Ureter (tissue), 1 donor: ENCODE results near the gene C11orf91. TPM values are rescaled to one million over a fixed set of nuclear protein-coding genes. Genes with fewer than 3 reads are reported as not detected.
"Not testable (repeated sequence)": the region's sequence is repeated elsewhere in the genome, so short reads cannot be mapped to it uniquely, and the experiment has no call there.

ENCODE experiments used
- DNase-seq: peaks from one replicate; pipeline ENCODE4 v3.0.0-alpha.2; 2020; ENCODE audit warnings: low spot score
- total RNA-seq: library from RNA; stranded (reverse); gene quantifications from one replicate; pipeline ENCODE4 v1.2.4, GENCODE V29; 2023
- donor health status: DM: yes; HTN: yes; CAD: no.

The C11orf91 gene
- total RNA-seq, 1 donor from 2014 or later = 0.52 TPM

GRCh38 chr11:33721984-33722383 lies 21.4 kb upstream of the C11orf91 start:
- DNase-seq = no peak

DNA sequence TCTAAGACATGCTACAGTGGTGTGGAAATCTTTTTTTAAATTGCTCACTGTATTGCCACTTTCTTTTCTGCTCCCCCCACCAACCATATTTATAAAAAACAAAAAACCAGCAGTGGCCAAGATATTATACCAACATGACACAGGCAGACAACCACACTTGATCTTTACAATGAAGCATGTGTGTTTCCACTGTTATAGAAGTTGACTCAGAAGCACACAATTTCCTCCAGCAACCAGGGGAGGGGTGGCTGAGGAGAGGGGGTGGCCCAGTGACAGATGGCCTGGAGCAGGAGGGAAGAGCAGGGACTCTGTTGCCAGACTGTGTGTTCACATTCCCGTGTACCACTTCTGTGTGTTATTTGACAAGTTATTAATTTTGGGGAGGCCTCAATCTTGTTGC lies 20.8 kb upstream of the C11orf91 start:
- DNase-seq = no peak

- DNase-seq = no peak
These were observed 19.0 kb upstream of the C11orf91 start for GRCh38 chr11:33719587-33719986.

GRCh38 chr11:33718440-33718839 lies 17.8 kb upstream of the C11orf91 start:
- no peak for DNase-seq

DNA sequence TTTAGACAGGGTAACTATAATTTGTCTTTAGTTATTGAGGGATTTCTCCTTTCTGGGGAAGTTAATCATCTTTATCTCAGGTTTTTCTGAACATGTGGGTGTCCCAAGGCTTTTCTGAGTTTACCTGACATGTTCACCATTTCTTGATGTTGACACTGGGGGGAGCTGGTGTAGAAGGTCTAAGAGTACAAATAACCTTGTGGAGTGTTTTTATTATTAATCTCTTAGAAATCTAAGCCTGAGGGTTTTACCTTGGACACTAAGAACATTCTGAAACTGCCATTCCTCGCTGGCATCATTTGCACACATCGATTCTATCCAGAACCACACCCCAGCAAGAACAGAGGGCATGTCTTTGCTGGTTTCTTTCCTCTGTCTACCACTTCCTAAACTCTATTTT lies 15.6 kb upstream of the C11orf91 start:
- no peak for DNase-seq

DNA sequence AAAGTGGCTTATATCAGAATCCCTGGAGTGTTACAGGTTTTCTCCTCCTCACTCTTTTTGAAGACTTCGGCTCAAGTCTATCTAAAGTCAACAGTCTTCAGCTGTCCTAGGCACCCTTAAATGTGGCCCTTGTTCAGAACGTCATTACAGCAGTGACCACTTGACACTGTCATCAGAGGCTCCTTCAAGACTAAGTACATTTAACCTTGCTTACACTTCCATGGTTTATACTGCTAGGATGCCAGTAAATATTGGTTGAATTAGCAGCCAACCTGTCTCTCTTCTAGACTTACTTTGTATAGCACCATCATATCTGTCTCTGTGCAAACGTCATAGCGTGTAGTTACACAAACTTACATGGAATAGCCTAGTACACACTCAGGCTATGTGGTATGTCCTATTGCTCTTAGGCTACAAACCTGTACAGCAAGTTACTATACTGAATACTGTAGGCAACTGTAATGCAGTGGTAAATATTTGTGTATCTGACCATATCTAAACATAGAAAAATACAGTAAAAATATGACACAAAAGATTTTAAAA lies 13.3 kb upstream of the C11orf91 start:
- DNase-seq = no peak

DNA sequence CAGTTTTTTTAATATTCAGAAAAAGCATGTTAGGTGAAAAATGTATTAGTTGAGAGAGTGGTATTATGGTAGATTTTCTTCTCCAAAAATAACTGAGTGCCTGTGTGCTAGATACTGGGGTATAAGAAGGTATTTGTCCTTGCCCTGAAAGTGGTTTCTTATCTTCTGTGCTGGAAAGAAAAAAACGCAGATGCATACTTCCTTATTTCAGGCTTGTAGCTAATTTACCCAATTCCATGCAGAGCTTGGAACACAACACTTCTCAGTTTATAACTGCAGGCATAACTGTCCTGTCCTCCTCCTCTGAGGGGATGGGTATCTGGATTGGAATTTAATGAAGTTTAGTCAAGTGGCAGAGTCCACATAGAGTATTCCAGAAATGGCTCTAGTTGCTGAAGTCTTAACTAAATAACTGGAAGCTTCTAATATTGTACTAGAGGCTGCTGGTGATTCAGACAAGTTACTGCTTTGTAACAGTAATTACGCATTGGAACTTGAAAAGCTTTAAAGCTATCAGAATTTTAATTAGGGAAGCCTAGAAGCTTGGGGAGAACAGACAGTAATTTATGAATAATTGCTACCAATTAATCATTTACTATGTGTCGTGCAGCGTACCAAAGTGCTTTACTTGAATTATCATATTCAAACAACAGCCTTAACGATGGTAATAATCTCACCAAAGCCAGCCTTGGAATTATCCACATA lies 12.7 kb upstream of the C11orf91 start:
- no peak for DNase-seq

- no peak for DNase-seq
These were observed 11.8 kb upstream of the C11orf91 start for GRCh38 chr11:33712436-33712835.

- no peak for DNase-seq
These were observed 8.8 kb upstream of the C11orf91 start for GRCh38 chr11:33709466-33709865.

DNA sequence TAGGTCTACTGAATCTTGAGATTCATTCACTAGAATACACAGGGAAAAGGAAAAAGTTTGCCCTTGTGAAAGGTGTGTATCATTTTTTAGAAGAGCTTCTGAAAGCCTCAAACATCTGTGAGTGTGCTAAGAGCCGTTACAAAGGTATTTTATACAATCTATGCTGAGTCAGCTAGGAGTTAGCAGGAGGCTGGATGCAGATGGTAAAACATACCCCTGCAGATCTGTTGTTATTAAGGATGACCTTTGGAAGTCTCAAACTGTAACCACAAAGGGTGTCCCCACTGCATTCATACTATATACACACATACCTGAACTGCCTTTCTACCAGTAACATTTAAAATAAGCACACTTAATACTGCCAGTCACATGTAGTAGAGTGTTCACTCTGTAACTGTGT lies 8.4 kb upstream of the C11orf91 start:
- DNase-seq = no peak

DNA sequence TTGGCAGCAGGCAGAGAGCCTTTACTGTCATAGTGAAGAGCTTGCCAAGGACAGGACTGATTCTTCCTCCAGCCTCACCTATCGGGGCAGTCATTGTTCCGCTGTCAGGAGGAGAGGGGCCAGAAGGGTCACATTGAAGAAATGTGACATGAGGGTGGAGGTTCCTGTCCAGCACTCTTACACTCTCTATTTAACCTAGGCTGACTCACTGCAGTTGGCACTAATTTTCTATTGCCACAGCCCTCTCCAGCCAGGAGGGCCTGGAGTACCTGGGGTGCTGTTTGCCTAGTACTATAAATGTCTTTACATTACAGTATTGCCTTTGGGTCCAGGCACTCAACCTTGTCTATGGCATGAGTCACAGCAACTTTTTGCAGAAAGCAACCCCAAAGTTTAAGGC lies 7.2 kb upstream of the C11orf91 start:
- not testable (repeated sequence) for DNase-seq

DNA sequence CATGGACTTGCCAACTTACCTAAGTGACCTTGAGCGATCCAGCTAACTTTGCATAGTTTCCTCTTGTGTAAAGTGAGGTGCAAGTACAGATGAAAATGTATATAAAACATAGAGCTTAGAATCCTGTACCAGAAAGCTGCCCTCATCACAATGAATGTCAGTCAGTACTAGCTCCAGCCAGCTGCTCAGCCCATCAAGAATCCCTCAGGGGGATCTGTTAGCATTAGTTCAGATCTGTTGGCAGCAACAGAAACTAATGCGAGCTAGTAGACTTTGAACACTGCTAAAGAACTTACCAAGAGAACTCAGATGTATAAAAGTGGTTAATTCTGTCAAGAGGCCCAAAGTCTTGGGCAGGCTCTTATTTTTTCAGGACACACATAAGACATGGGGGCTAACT lies 6.3 kb upstream of the C11orf91 start:
- DNase-seq = no peak

- DNase-seq = no peak
These were observed 5.9 kb upstream of the C11orf91 start for GRCh38 chr11:33706546-33706945.

DNA sequence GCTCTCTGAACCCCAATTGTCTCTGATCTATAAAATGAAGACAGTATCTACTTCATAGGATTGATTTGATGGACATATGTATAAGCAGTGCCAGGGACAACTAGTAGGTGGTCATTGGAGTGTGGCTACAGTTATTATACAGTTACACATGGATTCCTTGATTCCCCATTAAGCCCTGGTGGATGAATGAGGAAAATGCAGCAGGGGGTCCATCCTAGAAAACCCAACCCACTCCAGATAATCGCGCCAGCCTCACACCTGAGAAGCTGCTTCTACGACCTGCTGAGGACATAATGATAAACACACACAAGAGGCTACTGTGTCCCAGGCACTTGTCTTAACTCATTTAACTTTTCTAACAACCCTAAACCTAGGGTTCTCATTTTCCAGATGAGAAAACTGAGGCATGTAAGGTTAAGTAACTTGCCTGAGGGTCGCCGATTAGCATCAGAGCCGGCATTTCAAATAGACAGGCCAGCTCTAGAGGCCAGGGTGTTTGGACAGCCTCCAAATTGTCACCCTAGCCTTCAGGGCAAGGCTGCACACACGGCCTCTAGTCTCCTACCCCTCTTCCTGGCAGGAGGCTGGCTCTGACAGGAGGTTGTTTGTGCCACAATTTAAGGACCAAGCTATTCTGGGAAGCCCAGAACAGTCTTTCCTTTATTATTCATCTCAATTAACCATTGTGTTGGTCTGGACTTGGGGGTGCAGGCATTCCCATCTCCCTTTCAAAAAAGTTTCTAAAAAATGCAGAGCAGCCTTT lies 3.8 kb upstream of the C11orf91 start:
- DNase-seq = no peak

- DNase-seq = no peak
These were observed 3.2 kb upstream of the C11orf91 start for GRCh38 chr11:33703788-33704187.

DNA sequence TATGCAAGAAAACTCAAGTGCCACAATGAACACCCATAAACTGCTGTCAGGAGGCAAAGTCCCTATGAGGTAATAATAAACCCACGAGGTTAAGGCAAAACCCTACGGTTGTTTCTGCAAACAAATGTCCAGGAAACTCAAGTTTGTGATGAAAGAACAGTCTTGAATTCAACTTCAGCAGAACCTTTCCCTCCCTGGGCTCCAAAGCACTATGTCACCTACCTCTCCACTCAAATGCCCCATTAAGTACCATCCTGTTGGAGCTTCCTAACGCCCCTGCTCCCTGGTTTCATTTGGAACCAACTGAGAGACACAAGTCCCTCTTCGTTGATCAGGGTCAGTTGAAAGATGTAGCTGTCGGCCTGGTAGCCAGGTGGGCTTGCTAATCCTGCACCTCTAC lies 2.6 kb upstream of the C11orf91 start:
- no peak for DNase-seq

- DNase-seq = no peak
These were observed 940 bp upstream of the C11orf91 start for GRCh38 chr11:33701302-33702230.

- no peak for DNase-seq
These were observed 544 bp downstream of the C11orf91 start for GRCh38 chr11:33700063-33700501.

- no peak for DNase-seq
These were observed 1.0 kb downstream of the C11orf91 start for GRCh38 chr11:33699515-33700062.

- no peak for DNase-seq
These were observed 1.7 kb downstream of the C11orf91 start for GRCh38 chr11:33698921-33699320.

DNA sequence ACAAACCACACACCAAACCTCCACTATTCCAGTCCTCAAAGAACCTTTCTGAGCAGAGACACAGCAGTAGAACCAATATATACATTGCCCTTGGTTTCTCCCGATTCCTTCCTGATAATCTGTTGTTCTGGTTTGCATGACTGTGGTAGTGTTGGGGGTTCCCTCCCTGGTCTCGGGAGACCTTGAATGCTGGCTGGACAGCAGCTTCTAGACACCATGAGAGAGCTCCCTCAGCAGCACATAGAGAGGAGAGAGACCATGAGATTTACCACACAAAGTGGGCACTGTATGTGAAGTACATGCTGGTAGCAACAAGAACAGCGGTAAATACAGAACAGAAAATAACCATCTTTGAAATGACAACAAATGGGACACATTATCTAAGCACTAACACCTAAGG lies 2.6 kb downstream of the C11orf91 start:
- no peak for DNase-seq
